ENCODE data around the gene ZNF467. TPM values are rescaled to one million over a fixed set of nuclear protein-coding genes. Genes with fewer than 3 reads are reported as not detected.

ZNF467 gene
- total and polyA plus RNA-seq, 7 donors: 0.87 to 2.8 (median 1.7) TPM

DNA sequence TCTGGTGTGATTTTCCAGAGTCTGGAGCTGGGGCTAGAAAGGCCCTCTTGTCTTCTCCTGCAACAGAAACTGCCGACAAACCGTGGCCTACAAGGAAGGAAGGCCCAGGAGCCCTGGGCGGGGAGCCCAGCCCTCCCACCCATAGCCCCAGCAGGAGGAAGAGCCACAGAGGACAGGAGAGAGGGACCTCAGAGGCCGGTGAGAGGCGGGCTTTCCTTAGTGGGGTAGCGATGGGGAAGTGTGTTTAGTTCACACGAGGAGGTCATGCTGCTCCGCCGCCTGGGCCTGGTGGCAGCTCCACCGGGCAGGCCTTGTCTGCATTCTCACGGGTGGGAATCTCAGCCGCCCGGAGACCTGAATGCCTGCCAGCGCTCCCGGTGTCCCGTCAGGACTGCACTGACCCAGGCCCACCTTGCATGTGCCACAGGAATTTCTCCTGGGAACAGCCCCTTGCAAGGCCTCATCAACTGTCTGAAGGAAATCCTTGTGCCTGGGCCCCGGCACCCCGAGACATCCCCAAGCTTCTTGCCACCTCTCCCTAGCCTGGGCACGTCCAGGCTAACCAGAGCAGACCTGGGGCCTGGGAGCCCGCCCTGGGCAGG is 50.9 kb downstream of the ZNF467 start:
- Histone ChIP-seq H3K9me3 (no peaks in the 10 kb centered on the region), H3K4me3 (no peak overlapping the region), H3K36me3 (ENCODE audit: insufficient read depth in 1 of 2, low read depth in 1 of 2) (peaks cover 0 to 57% of the 10 kb centered on the region in 2 donors), H3K4me1 (peaks cover 31% of the 10 kb centered on the region), H3K27me3 (ENCODE audit: insufficient read depth in 3 of 3, low read length in 2 of 3) (no peaks in the 10 kb centered on the region), H3K27ac (no peak overlapping the region)
- ATAC-seq: no peak
- intact Hi-C loops (cut with DNase I): no loop called here
- TF ChIP-seq, protein P1, sequence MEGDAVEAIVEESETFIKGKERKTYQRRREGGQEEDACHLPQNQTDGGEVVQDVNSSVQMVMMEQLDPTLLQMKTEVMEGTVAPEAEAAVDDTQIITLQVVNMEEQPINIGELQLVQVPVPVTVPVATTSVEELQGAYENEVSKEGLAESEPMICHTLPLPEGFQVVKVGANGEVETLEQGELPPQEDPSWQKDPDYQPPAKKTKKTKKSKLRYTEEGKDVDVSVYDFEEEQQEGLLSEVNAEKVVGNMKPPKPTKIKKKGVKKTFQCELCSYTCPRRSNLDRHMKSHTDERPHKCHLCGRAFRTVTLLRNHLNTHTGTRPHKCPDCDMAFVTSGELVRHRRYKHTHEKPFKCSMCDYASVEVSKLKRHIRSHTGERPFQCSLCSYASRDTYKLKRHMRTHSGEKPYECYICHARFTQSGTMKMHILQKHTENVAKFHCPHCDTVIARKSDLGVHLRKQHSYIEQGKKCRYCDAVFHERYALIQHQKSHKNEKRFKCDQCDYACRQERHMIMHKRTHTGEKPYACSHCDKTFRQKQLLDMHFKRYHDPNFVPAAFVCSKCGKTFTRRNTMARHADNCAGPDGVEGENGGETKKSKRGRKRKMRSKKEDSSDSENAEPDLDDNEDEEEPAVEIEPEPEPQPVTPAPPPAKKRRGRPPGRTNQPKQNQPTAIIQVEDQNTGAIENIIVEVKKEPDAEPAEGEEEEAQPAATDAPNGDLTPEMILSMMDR (IDR thresholded peaks at IDR 0.05): no peak
- no peak for DNase-seq
- 89 to 93% (median 90%) methylated on average over 20 of the region's 20 CpGs for WGBS, 3 donors

DNA sequence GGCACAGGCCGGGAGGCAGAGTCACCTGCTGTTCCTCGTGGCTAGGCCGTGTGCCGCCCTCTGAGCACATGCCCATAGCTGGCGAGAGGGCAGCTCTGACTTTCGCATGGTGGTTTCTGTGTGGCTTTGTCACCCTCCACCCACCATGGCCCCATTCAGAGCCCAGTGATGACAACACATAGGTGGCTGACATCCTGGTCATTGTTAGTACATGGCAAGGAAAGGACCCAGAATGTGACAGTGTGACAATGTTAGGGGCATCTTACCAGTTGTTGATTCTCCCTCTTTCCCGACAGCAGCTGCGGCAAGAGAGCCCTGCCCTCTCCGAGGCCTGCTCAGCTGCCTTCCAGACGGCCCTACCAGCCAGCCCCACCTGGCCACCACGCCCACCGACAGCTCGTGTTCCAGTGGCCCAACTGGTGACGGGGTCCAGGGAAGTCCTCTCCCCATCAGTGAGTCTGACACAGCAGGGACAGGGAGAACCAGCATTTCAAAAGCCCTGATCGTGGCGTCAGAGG is 52.2 kb downstream of the ZNF467 start:
- no peaks in the 10 kb centered on the region for H3K9me3 ChIP-seq
- peak overlapping the region; percentile 65 for H3K27ac ChIP-seq
- intact Hi-C loops (cut with DNase I): no loop called here
- DNase-seq (no peak), ATAC-seq (no peak)
- TF ChIP-seq, protein P1 (IDR thresholded peaks at IDR 0.05): no peak
- no peaks in the 10 kb centered on the region for H3K27me3 ChIP-seq (ENCODE audit: insufficient read depth in 3 of 3, low read length in 2 of 3)
- peaks cover 36% of the 10 kb centered on the region for H3K4me1 ChIP-seq
- H3K36me3 ChIP-seq (ENCODE audit: insufficient read depth in 1 of 2, low read depth in 1 of 2): peaks cover 0 to 51% of the 10 kb centered on the region in 2 donors
- H3K4me3 ChIP-seq: no peak overlapping the region
- 68 to 83% (median 80%) methylated on average over 16 of the region's 16 CpGs for WGBS, 3 donors

DNA sequence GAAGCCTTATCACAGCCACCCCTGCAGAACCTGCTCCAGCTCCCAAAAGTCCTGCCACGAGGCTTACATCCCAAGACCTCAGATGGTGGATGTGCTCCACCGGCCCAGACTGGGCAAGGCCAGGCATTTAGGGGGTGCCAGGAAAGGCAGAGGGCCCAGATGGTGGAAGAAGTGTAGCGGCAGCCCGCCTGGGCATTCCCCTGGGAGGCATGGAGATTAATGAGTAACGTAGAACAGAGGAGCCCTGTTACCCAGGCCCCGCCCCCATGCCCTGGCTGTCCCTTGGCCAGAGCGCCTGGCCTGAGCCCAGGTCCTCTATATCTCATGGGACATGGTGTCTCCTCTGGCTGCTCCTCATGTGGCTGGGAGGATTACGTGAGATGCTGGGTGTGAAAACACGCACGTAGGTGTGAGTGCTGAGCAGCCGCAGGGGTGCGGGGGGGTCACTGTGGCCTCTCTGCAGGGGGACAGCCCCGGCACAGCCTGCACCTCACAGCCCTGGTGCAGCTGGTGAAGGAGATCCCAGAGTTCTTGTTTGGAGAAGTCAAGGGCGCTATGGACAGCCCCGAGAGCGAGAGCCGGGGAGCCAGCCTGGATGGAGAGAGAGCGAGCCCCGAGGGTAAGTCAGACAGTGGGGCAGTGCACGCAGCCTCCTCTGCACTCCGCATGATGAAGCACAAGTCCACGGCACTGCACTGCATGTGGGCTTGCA is 52.9 kb downstream of the ZNF467 start:
- peaks cover 42% of the 10 kb centered on the region for H3K4me1 ChIP-seq
- intact Hi-C loops (cut with DNase I): no loop called here
- TF ChIP-seq, protein P1 (IDR thresholded peaks at IDR 0.05): no peak

DNA sequence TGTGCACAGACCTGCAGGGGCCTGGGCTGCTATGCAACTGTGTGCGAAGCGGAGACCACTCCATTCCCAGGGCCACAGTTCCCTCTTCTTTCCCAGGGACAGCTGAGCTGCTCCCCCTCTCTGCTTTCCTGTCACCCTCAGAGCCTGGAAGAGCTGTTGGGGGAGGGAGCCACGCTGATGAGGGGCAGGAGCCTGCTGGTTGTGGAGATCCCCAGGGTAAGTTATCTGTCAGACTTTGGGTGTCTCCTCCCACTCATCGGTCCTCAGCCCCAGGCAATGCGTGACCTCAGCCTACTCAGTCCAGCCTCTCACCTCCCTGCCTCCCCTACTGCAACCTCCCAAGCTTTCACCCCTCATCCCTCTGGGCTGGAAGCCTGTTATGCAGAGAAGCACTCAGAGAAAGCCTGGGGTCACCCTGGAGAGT is 53.5 kb downstream of the ZNF467 start:
- 67 to 79% (median 70%) methylated on average over 5 of the region's 5 CpGs for WGBS, 3 donors
- no peak for DNase-seq
- H3K36me3 ChIP-seq (ENCODE audit: insufficient read depth in 1 of 2, low read depth in 1 of 2): peaks cover 0 to 39% of the 10 kb centered on the region in 2 donors
- H3K4me3 ChIP-seq: peak overlapping the region; percentile 18
- H3K27ac ChIP-seq: peak overlapping the region; percentile 65
- peaks cover 46% of the 10 kb centered on the region for H3K4me1 ChIP-seq
- intact Hi-C loops (cut with DNase I): no loop called here
- H3K27me3 ChIP-seq (ENCODE audit: insufficient read depth in 3 of 3, low read length in 2 of 3): no peaks in the 10 kb centered on the region
- ATAC-seq: no peak
- no peaks in the 10 kb centered on the region for H3K9me3 ChIP-seq
- TF ChIP-seq, protein P1 (IDR thresholded peaks at IDR 0.05): no peak

More for the DNA sequence above, 52.9 kb downstream of the ZNF467 start:
- Histone ChIP-seq H3K36me3 (ENCODE audit: insufficient read depth in 1 of 2, low read depth in 1 of 2) (peaks cover 0 to 45% of the 10 kb centered on the region in 2 donors), H3K27me3 (ENCODE audit: insufficient read depth in 3 of 3, low read length in 2 of 3) (no peaks in the 10 kb centered on the region), H3K4me3 (peak overlapping the region; percentile 18), H3K27ac (peak overlapping the region; percentile 65), H3K9me3 (no peaks in the 10 kb centered on the region)
- WGBS, 3 donors: 35 to 50% (median 39%) methylated on average over 22 of the region's 22 CpGs
- ATAC-seq (peak; percentile 87 to 95 (median 92)), DNase-seq (peak; percentile 77 to 96)

Data from psoas muscle (tissue), 8 donors.